ENCODE results near the gene MYL12B. TPM values are rescaled to one million over a fixed set of nuclear protein-coding genes. Genes with fewer than 3 reads are reported as not detected.

MYL12B gene
- total and polyA plus RNA-seq, 2 donors (not counting 3 experiments of a cell fraction or from before 2014, with no cell fraction given), result 634 to 724 TPM

GRCh38 chr18:3248062-3248657 lies 13.8 kb upstream of the MYL12B start:
- CTCF ChIA-PET, result interaction anchor here (0.8 to 3.7 kb wide), 6 partner anchors 8 to 418 kb away, joined by 3 to 50 read pairs (median 14); no protein-coding TSS in a partner anchor
- peak; percentile 52 for DNase-seq (ENCODE audit: low read depth, low spot score)

More at GRCh38 chr18:3248062-3248657, 13.8 kb upstream of the MYL12B start:
- BruUV-seq (replicated peaks), result TSS peak; percentile 45
- Histone ChIP-seq H2AFZ (ENCODE audit: low read depth, low read length) (no peak overlapping the region), H3K27ac (ENCODE audit: insufficient read depth, low read depth, low read length) (peak overlapping the region; percentile 83), H3K27me3 (ENCODE audit: control insufficient read depth in 2 of 2, insufficient read depth in 2 of 2, low read length in 2 of 2) (no peaks in the 10 kb centered on the region), H3K4me2 (ENCODE audit: insufficient read depth, low read length) (peak overlapping the region; percentile 96), H3K4me3 (replicated peaks in 1 of 3; ENCODE audit: insufficient read depth in 1 of 3, low read depth in 1 of 3, low read length in 3 of 3) (peak overlapping the region; percentile 75 to 98 (median 95)), H4K20me1 (replicated peaks; ENCODE audit: control insufficient read depth, extremely low read depth, insufficient read depth, low read length) (no peaks in the 10 kb centered on the region), H3K4me1 (ENCODE audit: control insufficient read depth, extremely low read depth, insufficient read depth, low read length) (peaks cover 41% of the 10 kb centered on the region), H3K9me1 (replicated peaks; ENCODE audit: control insufficient read depth, extremely low read depth, insufficient read depth, low read length) (no peaks in the 10 kb centered on the region), H3K9ac (replicated peaks; ENCODE audit: extremely low read depth, insufficient read depth, low read length) (peak overlapping the region; percentile 100), H3K36me3 (ENCODE audit: control insufficient read depth in 2 of 2, extremely low read depth in 1 of 2, insufficient read depth in 2 of 2, low read length in 2 of 2) (peaks cover 0 to 4% of the 10 kb centered on the region in 2 experiments), H3K79me2 (ENCODE audit: control insufficient read depth, insufficient read depth, low read length) (peaks cover 54% of the 10 kb centered on the region), H3K9me3 (replicated peaks; ENCODE audit: control insufficient read depth, insufficient read depth, low read length) (no peaks in the 10 kb centered on the region)
- intact Hi-C loops (cut with micrococcal nuclease) (loop anchor here (5.0 to 10.0 kb wide), 2 partner anchors 943 to 1661 kb away; no protein-coding TSS in a partner anchor), dilution Hi-C loops (cut with MboI; ENCODE audit: extremely low pct_ligation_motif_present, low sequenced_read_pairs) (no loop called here)
- TF ChIP-seq POLR2AphosphoS5 (IDR thresholded peaks at IDR 0.05; ENCODE audit: insufficient read depth, low read depth, low read length) (no peak), JUN (IDR thresholded peaks at IDR 0.05; ENCODE audit: borderline replicate concordance, insufficient read depth, insufficient read length, low read depth) (no peak), FOS (IDR thresholded peaks at IDR 0.05; ENCODE audit: borderline replicate concordance, insufficient read depth, low read length) (no peak), EZH2 (IDR thresholded peaks at IDR 0.05; ENCODE audit: borderline replicate concordance, low read depth, low read length, severe bottlenecking) (no peak), GATA2 (IDR thresholded peaks at IDR 0.05; ENCODE audit: insufficient read depth, insufficient read length, low read depth, low read length) (no peak), POLR2A (IDR thresholded peaks at IDR 0.05; ENCODE audit: low read depth, low read length) (no peak), MYC (IDR thresholded peaks at IDR 0.05; ENCODE audit: low read depth, low read length) (no peak)
- TF ChIP-seq, protein P1, sequence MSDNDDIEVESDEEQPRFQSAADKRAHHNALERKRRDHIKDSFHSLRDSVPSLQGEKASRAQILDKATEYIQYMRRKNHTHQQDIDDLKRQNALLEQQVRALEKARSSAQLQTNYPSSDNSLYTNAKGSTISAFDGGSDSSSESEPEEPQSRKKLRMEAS (IDR thresholded peaks at IDR 0.05; ENCODE audit: insufficient read depth, insufficient read length), result no peak
- TF ChIP-seq, protein P2, sequence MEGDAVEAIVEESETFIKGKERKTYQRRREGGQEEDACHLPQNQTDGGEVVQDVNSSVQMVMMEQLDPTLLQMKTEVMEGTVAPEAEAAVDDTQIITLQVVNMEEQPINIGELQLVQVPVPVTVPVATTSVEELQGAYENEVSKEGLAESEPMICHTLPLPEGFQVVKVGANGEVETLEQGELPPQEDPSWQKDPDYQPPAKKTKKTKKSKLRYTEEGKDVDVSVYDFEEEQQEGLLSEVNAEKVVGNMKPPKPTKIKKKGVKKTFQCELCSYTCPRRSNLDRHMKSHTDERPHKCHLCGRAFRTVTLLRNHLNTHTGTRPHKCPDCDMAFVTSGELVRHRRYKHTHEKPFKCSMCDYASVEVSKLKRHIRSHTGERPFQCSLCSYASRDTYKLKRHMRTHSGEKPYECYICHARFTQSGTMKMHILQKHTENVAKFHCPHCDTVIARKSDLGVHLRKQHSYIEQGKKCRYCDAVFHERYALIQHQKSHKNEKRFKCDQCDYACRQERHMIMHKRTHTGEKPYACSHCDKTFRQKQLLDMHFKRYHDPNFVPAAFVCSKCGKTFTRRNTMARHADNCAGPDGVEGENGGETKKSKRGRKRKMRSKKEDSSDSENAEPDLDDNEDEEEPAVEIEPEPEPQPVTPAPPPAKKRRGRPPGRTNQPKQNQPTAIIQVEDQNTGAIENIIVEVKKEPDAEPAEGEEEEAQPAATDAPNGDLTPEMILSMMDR (IDR thresholded peaks at IDR 0.05; ENCODE audit: extremely low read depth in 1 of 2, insufficient read depth in 1 of 2, low read depth in 1 of 2, low read length in 2 of 2), result no peak
- POLR2A ChIA-PET, result interaction anchor here (0.6 to 1.5 kb wide), 10 partner anchors 8 to 672 kb away, joined by 3 to 10 read pairs (median 4); no protein-coding TSS in a partner anchor
- peak; percentile 21 for FAIRE-seq

Data from endothelial cell of umbilical vein (primary cell).